GM12878 (cell line): ENCODE data around the gene GRIK3. TPM values are rescaled to one million over a fixed set of nuclear protein-coding genes. Genes with fewer than 3 reads are reported as not detected.

ENCODE experiments used
- ATAC-seq: fragments of 200-7000 bp; cut with Tn5 transposase; 3 replicates; pipeline ENCODE4 v1.9.1; 2020; ENCODE audit warnings: mild to moderate bottlenecking, moderate library complexity
- BruUV-seq: library from RNA; stranded (reverse); fragments of 400-500 nt; replicated peaks from 2 replicates; lab custom pipeline; 2021; lab: Mats Ljungman, UMichigan
- CTCF ChIA-PET: fragments of 300-600 bp; sonication (Branson Sonifier 250); formaldehyde crosslinking; extraction: SDS; loops from one replicate; lab custom pipeline; 2021; ENCODE audit warnings: inconsistent platforms; lab: Yijun Ruan, JAX
- POLR2A ChIA-PET: fragments of 350-600 bp; formaldehyde crosslinking; extraction: SDS; loops from one replicate; lab custom pipeline; 2021; ENCODE audit warnings: inconsistent platforms; lab: Charles Lee
- RAD21 ChIA-PET: fragments of 300-600 bp; sonication (Branson Sonifier 250); formaldehyde crosslinking; loops from one replicate; lab custom pipeline; 2023; ENCODE audit warnings: antibody characterized with exemption; ENCODE audit not compliant: unreplicated experiment; lab: Charles Lee
- SMC1A ChIA-PET: fragments of 300-600 bp; sonication (Branson Sonifier 250); formaldehyde crosslinking; loops from one replicate; lab custom pipeline; 2023; ENCODE audit not compliant: unreplicated experiment, uncharacterized antibody; lab: Charles Lee
- DNase-seq: peaks from one replicate; pipeline ENCODE4 v3.0.0-alpha.2; 2011; ENCODE audit warnings: low read depth, low spot score
- FAIRE-seq: peaks from 3 replicates; lab custom pipeline; 2011; peaks lifted over from hg19 to GRCh38; lab: Jason Lieb, UNC
- H2AFZ ChIP-seq: 2 replicates; pipeline ENCODE4 v1.6.0; 2011; ENCODE audit warnings: low read depth, low read length, control low read depth; ENCODE audit not compliant: control insufficient read depth
- H3K27ac ChIP-seq: 2 replicates; pipeline ENCODE4 v1.5.1; 2011; ENCODE audit warnings: control low read depth; ENCODE audit not compliant: control insufficient read depth, insufficient read depth
- H3K27me3 ChIP-seq, 2 experiments: replicated peaks in 1 of 2; 2 replicates each; pipeline versions ENCODE4 v1.6.0 to v1.6.1; 2011; ENCODE audit warnings: low read length in 1 of 2; ENCODE audit not compliant: control insufficient read depth in 2 of 2, insufficient read depth in 2 of 2
- H3K36me3 ChIP-seq, 2 experiments: 2 replicates each; pipeline ENCODE4 v1.5.1; 2011; ENCODE audit warnings: low read length in 1 of 2; ENCODE audit not compliant: control insufficient read depth in 2 of 2, insufficient read depth in 2 of 2
- H3K4me1 ChIP-seq: 2 replicates; pipeline ENCODE4 v1.6.1; 2011; ENCODE audit warnings: mild to moderate bottlenecking, low read length, moderate library complexity, mixed read lengths; ENCODE audit not compliant: control insufficient read depth, insufficient read depth
- H3K4me2 ChIP-seq: 2 replicates; pipeline ENCODE4 v1.6.0; 2011; ENCODE audit warnings: control low read depth; ENCODE audit not compliant: control insufficient read depth, insufficient read depth
- H3K4me3 ChIP-seq: fragments of 200-600 bp; sonication (generic); 2 replicates; pipeline ENCODE4 v1.5.1; 2016
- H3K79me2 ChIP-seq: 2 replicates; pipeline ENCODE4 v1.6.0; 2011; ENCODE audit warnings: low read length; ENCODE audit not compliant: control insufficient read depth, insufficient read depth
- H3K9ac ChIP-seq: 2 replicates; pipeline ENCODE4 v1.8.0; 2011; ENCODE audit warnings: low read length, control low read depth, mixed read lengths; ENCODE audit not compliant: control insufficient read depth, insufficient read depth
- H3K9me3 ChIP-seq: replicated peaks from 3 replicates; pipeline ENCODE4 v1.5.1; 2011; ENCODE audit warnings: mild to moderate bottlenecking, low read length; ENCODE audit not compliant: control insufficient read depth, insufficient read depth
- H4K20me1 ChIP-seq: 2 replicates; pipeline ENCODE4 v1.6.0; 2011; ENCODE audit not compliant: control insufficient read depth, insufficient read depth
- ATF3 ChIP-seq: IDR thresholded peaks from 2 replicates; pipeline ENCODE4 v1.6.1; 2011; ENCODE audit warnings: low read depth, mild to moderate bottlenecking, low read length, moderate library complexity, borderline replicate concordance; ENCODE audit errors: extremely low read depth
- BHLHE40 ChIP-seq, 2 experiments: fragments of 450-650 bp in 1 of 2; IDR thresholded peaks; 2 replicates each; pipeline ENCODE4 v1.6.1; 2011 to 2017; ENCODE audit warnings: low read depth in 2 of 2, borderline replicate concordance in 1 of 2, improper control_type of control experiment in 1 of 2, low read length in 1 of 2, mild to moderate bottlenecking in 1 of 2
- BMI1 ChIP-seq: fragments of 450-650 bp; IDR thresholded peaks from 2 replicates; pipeline ENCODE4 v1.6.1; 2016; ENCODE audit warnings: mild to moderate bottlenecking, moderate library complexity, borderline replicate concordance
- CBX5 ChIP-seq: sonication (generic); IDR thresholded peaks from 2 replicates; pipeline ENCODE4 v1.6.1; 2016; ENCODE audit warnings: low read depth, moderate library complexity, mild to moderate bottlenecking, inconsistent platforms
- CREM ChIP-seq: IDR thresholded peaks from 2 replicates; pipeline ENCODE4 v1.6.1; 2014; ENCODE audit warnings: antibody characterized with exemption, low read depth
- GATAD2B ChIP-seq: fragments of 450-650 bp; conservative IDR thresholded peaks from 2 replicates; pipeline ENCODE4 v1.6.1; 2017; ENCODE audit warnings: low read depth, mild to moderate bottlenecking, moderate library complexity
- HDAC2 ChIP-seq: fragments of 200-600 bp; sonication (generic); IDR thresholded peaks from 2 replicates; pipeline ENCODE4 v1.6.1; 2017
- HDAC6 ChIP-seq: fragments of 200-600 bp; sonication (generic); IDR thresholded peaks from one replicate; pipeline ENCODE4 v1.8.0; 2017; ENCODE audit warnings: antibody characterized with exemption; ENCODE audit not compliant: unreplicated experiment
- LARP7 ChIP-seq: fragments of 450-650 bp; IDR thresholded peaks from 2 replicates; pipeline ENCODE4 v1.6.1; 2017; ENCODE audit warnings: mild to moderate bottlenecking
- MEF2B ChIP-seq: fragments of 450-650 bp; IDR thresholded peaks from 2 replicates; pipeline ENCODE4 v1.6.1; 2018; ENCODE audit warnings: mild to moderate bottlenecking, moderate library complexity; ENCODE audit not compliant: partially characterized antibody, poor library complexity, severe bottlenecking
- MYC ChIP-seq: IDR thresholded peaks from 2 replicates; pipeline ENCODE4 v1.6.1; 2011; ENCODE audit warnings: mild to moderate bottlenecking, low read length, moderate library complexity, inconsistent platforms; ENCODE audit not compliant: insufficient read depth, insufficient replicate concordance, insufficient read length, severe bottlenecking
- RBBP5 ChIP-seq: fragments of 200-600 bp; sonication (generic); conservative IDR thresholded peaks from 2 replicates; pipeline ENCODE4 v1.6.1; 2016
- RCOR1 ChIP-seq: conservative IDR thresholded peaks from 2 replicates; pipeline ENCODE4 v1.6.1; 2012; ENCODE audit warnings: low read depth, low read length, improper control_type of control experiment
- SMAD5 ChIP-seq: IDR thresholded peaks from 2 replicates; pipeline ENCODE4 v1.6.1; 2016; ENCODE audit warnings: antibody characterized with exemption, low read depth
- SRF ChIP-seq, 2 experiments: IDR thresholded peaks; 2 replicates each; pipeline ENCODE4 v1.6.1; 2011; ENCODE audit warnings: low read depth in 2 of 2, low read length in 2 of 2, mild to moderate bottlenecking in 1 of 2, moderate library complexity in 1 of 2
- TCF3 ChIP-seq: IDR thresholded peaks from 2 replicates; pipeline ENCODE4 v1.6.1; 2012; ENCODE audit warnings: low read depth, mild to moderate bottlenecking, low read length, borderline replicate concordance; ENCODE audit not compliant: insufficient read depth
- YY1 ChIP-seq: IDR thresholded peaks from 2 replicates; pipeline ENCODE4 v1.6.1; 2011; ENCODE audit warnings: low read depth, mild to moderate bottlenecking, low read length
- ZBTB33 ChIP-seq: fragments of 450-650 bp; IDR thresholded peaks from 2 replicates; pipeline ENCODE4 v1.6.1; 2017; ENCODE audit warnings: mild to moderate bottlenecking
- WGBS: methylation state at CpG from one replicate; pipeline ENCODE4 v1.1.6; 2016; ENCODE audit warnings: low lambda C conversion rate; ENCODE audit not compliant: insufficient replicate concordance, insufficient coverage; ENCODE audit errors: missing lambda C conversion rate; 5-methylcytosine and 5-hydroxymethylcytosine counted together
- in situ Hi-C: fragments of 300-500 bp; cut with MboI; formaldehyde crosslinking; loops from 9 replicates; pipeline ENCODE4 v1.14.3; 2018; ENCODE audit warnings: mixed read lengths
- intact Hi-C: fragments of 100-400 bp; cut with micrococcal nuclease; formaldehyde crosslinking; loops from one replicate; pipeline ENCODE4 v1.14.2; 2022; ENCODE audit not compliant: unreplicated experiment
- polyA plus RNA-seq, 11 experiments: library from polyadenylated mRNA; depleted of rRNA in 4 of 11; unstranded in 6 of 11; stranded (reverse) in 5 of 11; fragments of >200 nt; fragmentation: Nextera tagmentation in 4 of 11; fragmentation: Illumina TruSeq in 1 of 11; extraction: Ambion mirVana in 4 of 11; extraction: Trizol in 1 of 11; gene quantifications; 1 replicate in 1 of 11; 2 replicates in 10 of 11; pipeline versions ENCODE4 v1.2.1 to v1.2.3, GENCODE V29; 2011 to 2016; ENCODE audit warnings: inconsistent platforms in 2 of 11, missing spikeins in 2 of 11, low read depth in 1 of 11
- total RNA-seq, 4 experiments: library from RNA; depleted of rRNA in 3 of 4; stranded (reverse); fragments of >200 nt in 3 of 4; fragmentation: Illumina TruSeq in 1 of 4; extraction: Trizol in 1 of 4; gene quantifications; 2 replicates each; pipeline versions ENCODE4 v1.2.1 to v1.2.3, GENCODE V29; 2013 to 2021

Gene GRIK3
- total and polyA plus RNA-seq, 10 of the 15 experiments (the other 5 are each of a cell fraction or from before 2014, with no cell fraction given): not detected

- H3K4me2 ChIP-seq: no peak overlapping the region
- WGBS: 16% methylated on average over 7 of the region's 7 CpGs
- no peaks in the 10 kb centered on the region for H3K4me1 ChIP-seq
- TF ChIP-seq ZBTB33: no peak
- TF ChIP-seq MYC: no peak
- TF ChIP-seq RCOR1: no peak
- no peak for TF ChIP-seq ATF3
- no peak for TF ChIP-seq HDAC6
- no peak for TF ChIP-seq MEF2B
- no peak for TF ChIP-seq SMAD5
- TF ChIP-seq YY1: no peak
- no peak for TF ChIP-seq LARP7
- no peak for TF ChIP-seq TCF3
- no peak for TF ChIP-seq CREM
- TF ChIP-seq BHLHE40 (IDR thresholded peaks at IDR 0.05; ENCODE audit: borderline replicate concordance in 1 of 2, low read depth in 2 of 2, low read length in 1 of 2): no peak
- no peak for TF ChIP-seq CBX5
- no peak for TF ChIP-seq GATAD2B
- no peak for TF ChIP-seq HDAC2
- TF ChIP-seq BMI1: no peak
- no peak for TF ChIP-seq RBBP5
- no peak for TF ChIP-seq SRF (IDR thresholded peaks at IDR 0.05; ENCODE audit: low read depth in 2 of 2, low read length in 2 of 2)
- no peak overlapping the region for H3K27ac ChIP-seq
- in situ Hi-C loops: no loop called here
- H4K20me1 ChIP-seq: no peaks in the 10 kb centered on the region
- no peak overlapping the region for H2AFZ ChIP-seq
- no peak overlapping the region for H3K4me3 ChIP-seq
- H3K27me3 ChIP-seq: peaks cover 2 to 8% of the 10 kb centered on the region in 2 experiments; a peak in 3 of 4 replicates
- no peak for ATAC-seq
- DNase-seq: no peak
- intact Hi-C loops: no loop called here
- ChIA-PET CTCF (no interaction called here), POLR2A (no interaction called here), RAD21 (no interaction called here), SMC1A (no interaction called here)
- no peak overlapping the region for H3K9ac ChIP-seq
- H3K36me3 ChIP-seq: no peaks in the 10 kb centered on the region
- BruUV-seq: no TSS peak
- FAIRE-seq: no peak
- H3K9me3 ChIP-seq: no peaks in the 10 kb centered on the region
- no peaks in the 10 kb centered on the region for H3K79me2 ChIP-seq
Measured at GRCh38 chr1:36821386-36821785, 212.9 kb downstream of the GRIK3 start.
